Measurements from ENCODE around the gene IL1RAP.

IL1RAP gene

DNA sequence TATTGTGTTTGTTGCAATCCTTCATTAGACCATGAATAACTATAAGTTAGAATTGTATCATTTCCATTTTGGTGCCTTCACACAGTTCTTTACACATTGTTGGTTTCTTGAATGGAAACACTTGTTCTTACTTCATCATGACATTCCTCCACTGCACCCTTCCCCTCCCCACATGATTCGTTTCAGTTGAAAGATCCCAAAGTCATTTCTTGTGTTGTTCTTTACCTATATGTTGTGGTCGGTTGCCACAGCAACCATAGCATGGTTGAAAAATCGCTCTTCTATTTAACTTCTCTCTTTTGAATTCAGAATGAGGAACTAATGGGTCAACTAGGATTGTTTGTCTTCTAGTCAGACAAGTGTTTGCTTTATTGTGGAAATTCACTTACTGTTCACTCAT lies 103.3 kb downstream of the IL1RAP start:
- no peaks in the 10 kb centered on the region for H3K9me2 ChIP-seq (replicated peaks; ENCODE audit: low read depth, low read length)
- H3K4me3 ChIP-seq (ENCODE audit: low read length, poor library complexity, severe bottlenecking) = no peak overlapping the region
- TF ChIP-seq, protein P1, sequence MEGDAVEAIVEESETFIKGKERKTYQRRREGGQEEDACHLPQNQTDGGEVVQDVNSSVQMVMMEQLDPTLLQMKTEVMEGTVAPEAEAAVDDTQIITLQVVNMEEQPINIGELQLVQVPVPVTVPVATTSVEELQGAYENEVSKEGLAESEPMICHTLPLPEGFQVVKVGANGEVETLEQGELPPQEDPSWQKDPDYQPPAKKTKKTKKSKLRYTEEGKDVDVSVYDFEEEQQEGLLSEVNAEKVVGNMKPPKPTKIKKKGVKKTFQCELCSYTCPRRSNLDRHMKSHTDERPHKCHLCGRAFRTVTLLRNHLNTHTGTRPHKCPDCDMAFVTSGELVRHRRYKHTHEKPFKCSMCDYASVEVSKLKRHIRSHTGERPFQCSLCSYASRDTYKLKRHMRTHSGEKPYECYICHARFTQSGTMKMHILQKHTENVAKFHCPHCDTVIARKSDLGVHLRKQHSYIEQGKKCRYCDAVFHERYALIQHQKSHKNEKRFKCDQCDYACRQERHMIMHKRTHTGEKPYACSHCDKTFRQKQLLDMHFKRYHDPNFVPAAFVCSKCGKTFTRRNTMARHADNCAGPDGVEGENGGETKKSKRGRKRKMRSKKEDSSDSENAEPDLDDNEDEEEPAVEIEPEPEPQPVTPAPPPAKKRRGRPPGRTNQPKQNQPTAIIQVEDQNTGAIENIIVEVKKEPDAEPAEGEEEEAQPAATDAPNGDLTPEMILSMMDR (conservative IDR thresholded peaks at IDR 0.05; ENCODE audit: low read length) = no peak
- TF ChIP-seq EZH2phosphoT487 (IDR thresholded peaks at IDR 0.05; ENCODE audit: borderline replicate concordance) = no peak
- no peak overlapping the region for H2AFZ ChIP-seq (ENCODE audit: low read length)
- H3K9me3 ChIP-seq (ENCODE audit: insufficient read depth, low read depth, low read length) = no peaks in the 10 kb centered on the region
- peaks cover 13% of the 10 kb centered on the region for H3K4me1 ChIP-seq (ENCODE audit: insufficient read depth, low read length, poor library complexity, severe bottlenecking)
- H4K20me1 ChIP-seq (ENCODE audit: insufficient read depth, low read length, poor library complexity, severe bottlenecking) = no peaks in the 10 kb centered on the region
- no peaks in the 10 kb centered on the region for H3K79me2 ChIP-seq (ENCODE audit: insufficient read depth, low read length)
- no peaks in the 10 kb centered on the region for H3K27me3 ChIP-seq (ENCODE audit: insufficient read depth, low read length, poor library complexity, severe bottlenecking)
- H3K9ac ChIP-seq (ENCODE audit: low read depth, low read length, poor library complexity, severe bottlenecking) = no peak overlapping the region
- H3F3A ChIP-seq (ENCODE audit: low read depth) = no peaks in the 10 kb centered on the region
- no peak overlapping the region for H3K4me2 ChIP-seq (ENCODE audit: low read depth, low read length, poor library complexity, severe bottlenecking)
- H3K36me3 ChIP-seq (ENCODE audit: insufficient read depth, low read length) = no peaks in the 10 kb centered on the region

DNA sequence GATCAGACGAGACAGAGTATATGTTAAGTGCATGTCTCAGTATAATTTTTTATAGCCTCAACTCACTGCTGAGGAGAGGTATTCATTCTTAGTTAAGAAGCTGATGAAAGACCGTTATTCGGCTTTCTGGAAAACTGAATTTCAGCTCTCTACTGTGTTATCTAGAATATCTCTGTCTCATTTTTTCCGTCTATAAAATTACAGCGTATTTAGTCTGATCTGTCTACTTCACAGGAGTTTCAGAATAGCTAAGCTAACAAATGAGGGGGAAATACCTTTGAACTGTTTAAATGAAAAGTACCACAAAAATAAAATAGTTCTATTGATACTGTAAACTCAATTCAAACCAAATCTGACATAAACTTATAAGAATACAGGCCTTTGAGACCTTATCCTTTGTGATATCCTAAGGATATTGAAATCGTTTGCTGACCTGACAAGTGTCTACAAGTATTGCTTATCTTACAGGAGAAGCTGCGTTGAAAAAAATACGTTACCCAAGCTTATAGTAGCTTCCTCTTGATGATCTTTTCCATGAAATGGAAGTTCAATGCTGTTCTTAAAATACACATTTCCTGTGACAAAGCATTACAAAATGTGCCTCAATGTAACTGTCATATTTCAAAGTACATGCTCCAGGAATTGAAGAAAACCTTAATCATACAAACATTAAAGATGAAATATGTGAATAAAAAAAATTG lies 104.6 kb downstream of the IL1RAP start:
- no peak overlapping the region for H3K4me3 ChIP-seq (ENCODE audit: low read length, poor library complexity, severe bottlenecking)
- TF ChIP-seq, protein P1 (conservative IDR thresholded peaks at IDR 0.05; ENCODE audit: low read length) = no peak
- TF ChIP-seq EZH2phosphoT487 (IDR thresholded peaks at IDR 0.05; ENCODE audit: borderline replicate concordance) = no peak
- no peak overlapping the region for H3K4me2 ChIP-seq (ENCODE audit: low read depth, low read length, poor library complexity, severe bottlenecking)
- no peaks in the 10 kb centered on the region for H3K9me2 ChIP-seq (replicated peaks; ENCODE audit: low read depth, low read length)
- no peaks in the 10 kb centered on the region for H3K27me3 ChIP-seq (ENCODE audit: insufficient read depth, low read length, poor library complexity, severe bottlenecking)
- no peak overlapping the region for H3K9ac ChIP-seq (ENCODE audit: low read depth, low read length, poor library complexity, severe bottlenecking)
- no peaks in the 10 kb centered on the region for H3K36me3 ChIP-seq (ENCODE audit: insufficient read depth, low read length)
- no peaks in the 10 kb centered on the region for H4K20me1 ChIP-seq (ENCODE audit: insufficient read depth, low read length, poor library complexity, severe bottlenecking)
- H2AFZ ChIP-seq (ENCODE audit: low read length) = no peak overlapping the region
- no peaks in the 10 kb centered on the region for H3K79me2 ChIP-seq (ENCODE audit: insufficient read depth, low read length)
- no peaks in the 10 kb centered on the region for H3K9me3 ChIP-seq (ENCODE audit: insufficient read depth, low read depth, low read length)
- peaks cover 13% of the 10 kb centered on the region for H3K4me1 ChIP-seq (ENCODE audit: insufficient read depth, low read length, poor library complexity, severe bottlenecking)
- no peaks in the 10 kb centered on the region for H3F3A ChIP-seq (ENCODE audit: low read depth)

DNA sequence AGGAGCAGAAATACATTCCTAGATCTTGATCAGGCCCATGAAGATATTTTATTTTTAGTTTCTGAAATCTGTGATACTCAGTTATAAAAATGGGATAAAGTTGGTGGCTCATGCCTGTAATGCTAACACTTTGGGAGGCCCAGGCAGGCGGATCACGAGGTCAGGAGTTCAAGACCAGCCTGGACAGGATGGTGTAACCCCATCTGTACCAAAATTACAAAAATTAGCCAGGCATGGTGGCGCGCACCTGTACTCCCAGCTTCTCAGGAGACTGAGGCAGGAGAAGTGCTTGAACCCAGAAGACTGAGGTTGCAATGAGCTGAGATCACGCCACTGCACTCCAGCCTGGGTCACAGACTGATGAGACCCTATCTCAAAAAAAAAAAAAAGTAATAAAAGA lies 105.5 kb downstream of the IL1RAP start:
- H3K79me2 ChIP-seq (ENCODE audit: insufficient read depth, low read length) = no peaks in the 10 kb centered on the region
- H3F3A ChIP-seq (ENCODE audit: low read depth) = no peaks in the 10 kb centered on the region
- H3K9me3 ChIP-seq (ENCODE audit: insufficient read depth, low read depth, low read length) = no peaks in the 10 kb centered on the region
- TF ChIP-seq EZH2phosphoT487 (IDR thresholded peaks at IDR 0.05; ENCODE audit: borderline replicate concordance) = no peak
- TF ChIP-seq, protein P1 (conservative IDR thresholded peaks at IDR 0.05; ENCODE audit: low read length) = no peak
- no peak overlapping the region for H3K9ac ChIP-seq (ENCODE audit: low read depth, low read length, poor library complexity, severe bottlenecking)
- no peak overlapping the region for H2AFZ ChIP-seq (ENCODE audit: low read length)
- no peaks in the 10 kb centered on the region for H3K27me3 ChIP-seq (ENCODE audit: insufficient read depth, low read length, poor library complexity, severe bottlenecking)
- H4K20me1 ChIP-seq (ENCODE audit: insufficient read depth, low read length, poor library complexity, severe bottlenecking) = no peaks in the 10 kb centered on the region
- no peaks in the 10 kb centered on the region for H3K9me2 ChIP-seq (replicated peaks; ENCODE audit: low read depth, low read length)
- no peak overlapping the region for H3K4me2 ChIP-seq (ENCODE audit: low read depth, low read length, poor library complexity, severe bottlenecking)
- H3K4me3 ChIP-seq (ENCODE audit: low read length, poor library complexity, severe bottlenecking) = no peak overlapping the region
- H3K36me3 ChIP-seq (ENCODE audit: insufficient read depth, low read length) = no peaks in the 10 kb centered on the region
- peaks cover 13% of the 10 kb centered on the region for H3K4me1 ChIP-seq (ENCODE audit: insufficient read depth, low read length, poor library complexity, severe bottlenecking)
